HepG2 (cell line): ENCODE measurements around the gene C16orf87. TPM values are rescaled to one million over a fixed set of nuclear protein-coding genes. Genes with fewer than 3 reads are reported as not detected.
A peak's percentile ranks its signal among the peaks of the same experiment; 100 is the strongest.

Experiments
- ARID2 ChIP-seq: sonication (generic); formaldehyde crosslinking; IDR thresholded peaks from 2 replicates; pipeline ENCODE4 v1.8.1; 2022; ENCODE audit warnings: mild to moderate bottlenecking, missing genetic modification reagents, borderline replicate concordance
- GZF1 ChIP-seq: sonication (generic); formaldehyde crosslinking; IDR thresholded peaks from 2 replicates; pipeline ENCODE4 v1.5.1; 2020; ENCODE audit warnings: mild to moderate bottlenecking, missing genetic modification reagents
- MIER3 ChIP-seq: IDR thresholded peaks from 2 replicates; pipeline ENCODE4 v1.6.1; 2016; ENCODE audit warnings: missing compliant biosample characterization, borderline replicate concordance
- NFKBIZ ChIP-seq: IDR thresholded peaks from 2 replicates; pipeline ENCODE4 v1.6.1; 2018; ENCODE audit warnings: missing genetic modification reagents, missing compliant biosample characterization
- PAX8 ChIP-seq: sonication (generic); formaldehyde crosslinking; IDR thresholded peaks from 2 replicates; pipeline ENCODE4 v1.8.0; 2022; ENCODE audit warnings: mild to moderate bottlenecking, missing genetic modification reagents, borderline replicate concordance
- SATB2 ChIP-seq: sonication (generic); formaldehyde crosslinking; IDR thresholded peaks from 2 replicates; pipeline ENCODE4 v1.5.0; 2020; ENCODE audit warnings: missing genetic modification reagents
- SOX6 ChIP-seq, 2 experiments: fragments of 450-650 bp in 1 of 2; sonication (generic) in 1 of 2; formaldehyde crosslinking in 1 of 2; IDR thresholded peaks; 2 replicates each; pipeline versions ENCODE4 v1.4.0 to v1.6.1; 2017 to 2020; ENCODE audit warnings: antibody characterized with exemption in 1 of 2, mild to moderate bottlenecking in 1 of 2, missing genetic modification reagents in 1 of 2
- STAG1 ChIP-seq: sonication (generic); formaldehyde crosslinking; IDR thresholded peaks from 2 replicates; pipeline ENCODE4 v1.4.0; 2020; ENCODE audit warnings: missing genetic modification reagents
- SUZ12 ChIP-seq: fragments of 150-350 bp; IDR thresholded peaks from 2 replicates; pipeline ENCODE4 v1.6.1; 2014; ENCODE audit warnings: low read depth, low read length
- THAP7 ChIP-seq: sonication (generic); formaldehyde crosslinking; IDR thresholded peaks from 2 replicates; pipeline ENCODE4 v1.8.1; 2023; ENCODE audit warnings: mild to moderate bottlenecking, missing genetic modification reagents
- XRCC5 ChIP-seq: fragments of 200-400 bp; formaldehyde crosslinking; optimal IDR thresholded peaks from 2 replicates; pipeline ENCODE3; 2017; ENCODE audit warnings: mild to moderate bottlenecking, low read length
- ZFX ChIP-seq: sonication (generic); formaldehyde crosslinking; IDR thresholded peaks from 2 replicates; pipeline ENCODE4 v1.4.0; 2020; ENCODE audit warnings: mild to moderate bottlenecking, low read depth, missing genetic modification reagents, moderate library complexity
- ZFYVE20 ChIP-seq: sonication (generic); formaldehyde crosslinking; IDR thresholded peaks from 2 replicates; pipeline ENCODE4 v1.8.0; 2023; ENCODE audit warnings: low read depth, mild to moderate bottlenecking, moderate library complexity, missing genetic modification reagents, borderline replicate concordance
- ZKSCAN1 ChIP-seq: fragments of 150-350 bp; IDR thresholded peaks from 2 replicates; pipeline ENCODE4 v1.6.1; 2014; ENCODE audit warnings: low read length
- ZMYM2 ChIP-seq: sonication (generic); formaldehyde crosslinking; IDR thresholded peaks from 2 replicates; pipeline ENCODE4 v1.8.0; 2022; ENCODE audit warnings: mild to moderate bottlenecking, missing genetic modification reagents
- ZMYM3 ChIP-seq: sonication (generic); formaldehyde crosslinking; IDR thresholded peaks from 2 replicates; pipeline ENCODE4 v1.5.1; 2020; ENCODE audit warnings: mild to moderate bottlenecking, missing genetic modification reagents
- ZNF143 ChIP-seq: sonication (generic); formaldehyde crosslinking; IDR thresholded peaks from 2 replicates; pipeline ENCODE4 v1.4.0; 2020; ENCODE audit warnings: missing genetic modification reagents
- ZNF263 ChIP-seq: sonication (generic); formaldehyde crosslinking; IDR thresholded peaks from 2 replicates; pipeline ENCODE4 v1.4.0; 2020; ENCODE audit warnings: missing genetic modification reagents
- ZNF296 ChIP-seq: sonication (generic); formaldehyde crosslinking; conservative IDR thresholded peaks from 2 replicates; pipeline ENCODE4 v1.5.0; 2020; ENCODE audit warnings: mild to moderate bottlenecking, missing genetic modification reagents
- ZNF547 ChIP-seq: sonication (generic); formaldehyde crosslinking; IDR thresholded peaks from 2 replicates; pipeline ENCODE4 v1.5.1; 2020; ENCODE audit warnings: mild to moderate bottlenecking, missing genetic modification reagents
- ZNF589 ChIP-seq: sonication (generic); formaldehyde crosslinking; conservative IDR thresholded peaks from 2 replicates; pipeline ENCODE4 v1.8.0; 2022; ENCODE audit warnings: mild to moderate bottlenecking, moderate library complexity, missing genetic modification reagents
- ZNF670 ChIP-seq: sonication (generic); formaldehyde crosslinking; IDR thresholded peaks from 2 replicates; pipeline ENCODE4 v1.8.0; 2022; ENCODE audit warnings: mild to moderate bottlenecking, missing genetic modification reagents, borderline replicate concordance
- polyA plus RNA-seq, 8 experiments: library from polyadenylated mRNA; depleted of rRNA in 3 of 8; stranded (reverse) in 7 of 8; unstranded in 1 of 8; fragments of >200 nt; fragmentation: Illumina TruSeq in 4 of 8; extraction: Trizol in 4 of 8; gene quantifications; 2 replicates each; pipeline versions ENCODE4 v1.2.1 to v1.2.3, GENCODE V29; 2011 to 2016; ENCODE audit warnings: low read depth in 4 of 8, missing spikeins in 1 of 8, mixed read lengths in 1 of 8; ENCODE audit not compliant: insufficient read depth in 1 of 8
- total RNA-seq, 5 experiments: library from RNA; depleted of rRNA; stranded (reverse); fragments of >200 nt; fragmentation: Illumina TruSeq; extraction: Trizol; gene quantifications; 2 replicates each; pipeline ENCODE4 v1.2.3, GENCODE V29; 2016; ENCODE audit warnings: low read depth in 1 of 5
- TF ChIP-seq, protein P1 (sequence below): sonication (generic); formaldehyde crosslinking; IDR thresholded peaks from 2 replicates; pipeline ENCODE4 v1.4.0; 2020; ENCODE audit warnings: missing genetic modification reagents
- TF ChIP-seq, protein P2 (sequence below): sonication (generic); formaldehyde crosslinking; IDR thresholded peaks from 2 replicates; pipeline ENCODE4 v1.4.0; 2020; ENCODE audit warnings: missing genetic modification reagents, mild to moderate bottlenecking, borderline replicate concordance

Gene C16orf87
- total and polyA plus RNA-seq, 2 of the 13 experiments (the other 11 are each of a cell fraction or from before 2014, with no cell fraction given): 8.6 to 19.5 TPM

- TF ChIP-seq, protein P1, sequence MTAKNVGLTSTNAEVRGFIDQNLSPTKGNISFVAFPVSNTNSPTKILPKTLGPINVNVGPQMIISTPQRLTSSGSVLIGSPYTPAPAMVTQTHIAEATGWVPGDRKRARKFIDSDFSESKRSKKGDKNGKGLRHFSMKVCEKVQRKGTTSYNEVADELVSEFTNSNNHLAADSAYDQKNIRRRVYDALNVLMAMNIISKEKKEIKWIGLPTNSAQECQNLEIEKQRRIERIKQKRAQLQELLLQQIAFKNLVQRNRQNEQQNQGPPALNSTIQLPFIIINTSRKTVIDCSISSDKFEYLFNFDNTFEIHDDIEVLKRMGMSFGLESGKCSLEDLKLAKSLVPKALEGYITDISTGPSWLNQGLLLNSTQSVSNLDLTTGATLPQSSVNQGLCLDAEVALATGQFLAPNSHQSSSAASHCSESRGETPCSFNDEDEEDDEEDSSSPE (CRISPR knock-in tag): 0 out of 2 replicates have a peak, but pooled peaks have one; percentile 17
- TF ChIP-seq ZMYM3 (peak; percentile 69; the same call in 1 of the 2 replicates), XRCC5 (no peak), ZNF143 (CRISPR knock-in tag) (no peak), PAX8 (CRISPR knock-in tag) (no peak), MIER3 (CRISPR knock-in tag) (no peak; the same call in 1 of the 2 replicates), SATB2 (CRISPR knock-in tag) (no peak), SUZ12 (no peak), ARID2 (CRISPR knock-in tag) (no peak), ZNF589 (CRISPR knock-in tag) (no peak), SOX6 (IDR thresholded peaks at IDR 0.05) (no peak), SOX6 (CRISPR knock-in tag; IDR thresholded peaks at IDR 0.05) (peak; percentile 57; the same call in 1 of the 2 replicates), ZNF263 (CRISPR knock-in tag) (0 out of 2 replicates have a peak, but pooled peaks have one; percentile 33), NFKBIZ (CRISPR knock-in tag) (no peak), GZF1 (CRISPR knock-in tag) (no peak), ZMYM2 (CRISPR knock-in tag) (peak; percentile 81; the same call in 1 of the 2 replicates), ZNF296 (no peak), ZNF670 (CRISPR knock-in tag) (0 out of 2 replicates have a peak, but pooled peaks have one; percentile 63), THAP7 (CRISPR knock-in tag) (no peak), ZNF547 (CRISPR knock-in tag) (no peak), ZFX (CRISPR knock-in tag) (no peak), STAG1 (no peak), ZKSCAN1 (no peak), ZFYVE20 (CRISPR knock-in tag) (no peak)
- TF ChIP-seq, protein P2, sequence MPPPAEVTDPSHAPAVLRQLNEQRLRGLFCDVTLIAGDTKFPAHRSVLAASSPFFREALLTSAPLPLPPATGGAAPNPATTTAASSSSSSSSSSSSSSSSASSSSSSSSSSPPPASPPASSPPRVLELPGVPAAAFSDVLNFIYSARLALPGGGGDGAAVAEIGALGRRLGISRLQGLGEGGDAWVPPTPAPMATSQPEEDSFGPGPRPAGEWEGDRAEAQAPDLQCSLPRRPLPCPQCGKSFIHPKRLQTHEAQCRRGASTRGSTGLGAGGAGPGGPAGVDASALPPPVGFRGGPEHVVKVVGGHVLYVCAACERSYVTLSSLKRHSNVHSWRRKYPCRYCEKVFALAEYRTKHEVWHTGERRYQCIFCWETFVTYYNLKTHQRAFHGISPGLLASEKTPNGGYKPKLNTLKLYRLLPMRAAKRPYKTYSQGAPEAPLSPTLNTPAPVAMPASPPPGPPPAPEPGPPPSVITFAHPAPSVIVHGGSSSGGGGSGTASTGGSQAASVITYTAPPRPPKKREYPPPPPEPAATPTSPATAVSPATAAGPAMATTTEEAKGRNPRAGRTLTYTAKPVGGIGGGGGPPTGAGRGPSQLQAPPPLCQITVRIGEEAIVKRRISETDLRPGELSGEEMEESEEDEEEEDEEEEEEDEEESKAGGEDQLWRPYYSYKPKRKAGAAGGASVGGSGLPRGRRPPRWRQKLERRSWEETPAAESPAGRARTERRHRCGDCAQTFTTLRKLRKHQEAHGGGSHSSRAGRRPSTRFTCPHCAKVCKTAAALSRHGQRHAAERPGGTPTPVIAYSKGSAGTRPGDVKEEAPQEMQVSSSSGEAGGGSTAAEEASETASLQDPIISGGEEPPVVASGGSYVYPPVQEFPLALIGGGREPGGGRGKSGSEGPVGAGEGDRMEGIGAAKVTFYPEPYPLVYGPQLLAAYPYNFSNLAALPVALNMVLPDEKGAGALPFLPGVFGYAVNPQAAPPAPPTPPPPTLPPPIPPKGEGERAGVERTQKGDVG (CRISPR knock-in tag): no peak
Measured at GRCh38 chr16:46832757-46833459, 1.9 kb upstream of the C16orf87 start (continued).
